Spleen (tissue), 11 donors: ENCODE measurements around the gene SEMA3F. TPM values are rescaled to one million over a fixed set of nuclear protein-coding genes. Genes with fewer than 3 reads are reported as not detected.
A peak's percentile ranks its signal among the peaks of the same experiment; 100 is the strongest.

Source experiments
- DNase-seq: peaks from one replicate; pipeline ENCODE4 v3.0.0-alpha.2; 2020
- H3K27ac ChIP-seq, 8 donors: fragments of 200-600 bp; sonication (generic) in 7 of 8; 1 replicate in 4 of 8; 2 replicates in 4 of 8; pipeline versions ENCODE4 v1.5.0 to v1.8.0; 2016 to 2021; ENCODE audit warnings: inconsistent platforms in 4 of 8, mild to moderate bottlenecking in 4 of 8, moderate library complexity in 1 of 8
- H3K27me3 ChIP-seq, 7 donors: fragments of 200-600 bp; sonication (generic) in 6 of 7; replicated peaks in 1 of 7; 1 replicate in 4 of 7; 2 replicates in 3 of 7; pipeline versions ENCODE4 v1.5.0 to v1.8.0; 2016 to 2021; ENCODE audit warnings: inconsistent platforms in 3 of 7, mild to moderate bottlenecking in 1 of 7
- H3K36me3 ChIP-seq, 6 donors: fragments of 200-600 bp; sonication (generic) in 5 of 6; 1 replicate in 4 of 6; 2 replicates in 2 of 6; pipeline versions ENCODE4 v1.5.0 to v1.8.0; 2016 to 2021; ENCODE audit warnings: inconsistent platforms in 2 of 6
- H3K4me1 ChIP-seq, 6 donors: fragments of 200-600 bp; sonication (generic) in 5 of 6; 1 replicate in 3 of 6; 2 replicates in 3 of 6; pipeline versions ENCODE4 v1.5.0 to v1.8.0; 2016 to 2021; ENCODE audit warnings: inconsistent platforms in 3 of 6
- H3K4me3 ChIP-seq, 8 donors: fragments of 200-600 bp; sonication (generic) in 7 of 8; 1 replicate in 4 of 8; 2 replicates in 4 of 8; pipeline versions ENCODE4 v1.5.0 to v1.8.0; 2016 to 2021; ENCODE audit warnings: inconsistent platforms in 4 of 8, mild to moderate bottlenecking in 4 of 8, moderate library complexity in 2 of 8
- H3K9me3 ChIP-seq, 8 donors: fragments of 200-600 bp; sonication (generic) in 7 of 8; 1 replicate in 4 of 8; 2 replicates in 4 of 8; pipeline versions ENCODE4 v1.5.0 to v1.8.0; 2016 to 2021; ENCODE audit warnings: inconsistent platforms in 4 of 8
- CTCF ChIP-seq, 11 experiments: fragments of 200-600 bp in 7 of 11; fragments of 450-650 bp in 4 of 11; sonication (generic) in 4 of 11; IDR thresholded peaks in 8 of 11; conservative IDR thresholded peaks in 3 of 11; 1 replicate in 7 of 11; 2 replicates in 4 of 11; pipeline versions ENCODE4 v1.4.0 to v1.8.0; 2016 to 2021; ENCODE audit warnings: antibody characterized with exemption in 11 of 11, inconsistent platforms in 4 of 11, mild to moderate bottlenecking in 1 of 11
- POLR2A ChIP-seq, 3 donors: fragments of 450-650 bp; IDR thresholded peaks; one replicate each; pipeline ENCODE4 v1.5.1; 2017; ENCODE audit warnings: antibody characterized with exemption in 3 of 3, mild to moderate bottlenecking in 1 of 3
- POLR2AphosphoS5 ChIP-seq, 3 donors: sonication (generic); formaldehyde crosslinking; IDR thresholded peaks; one replicate each; pipeline ENCODE4 v1.5.1; 2017; ENCODE audit warnings: antibody characterized with exemption in 3 of 3
- WGBS, 5 donors: extraction: QIAGEN DNeasy Blood & Tissue Kit in 3 of 5; methylation state at CpG; one replicate each; pipeline versions ENCODE4 v1.1.5 to v1.1.7; 2013 to 2018; 5-methylcytosine and 5-hydroxymethylcytosine counted together
- intact Hi-C: fragments of 100-400 bp; cut with DNase I; formaldehyde crosslinking; loops from one replicate; pipeline ENCODE4 v1.15.0; 2023; ENCODE audit warnings: low total_unique reads
- polyA plus RNA-seq, 3 donors: library from polyadenylated mRNA; stranded (reverse); fragments of 200-250 nt; gene quantifications; one replicate each; pipeline ENCODE4 v1.2.1, GENCODE V29; 2013
- total RNA-seq, 7 donors: library from RNA; depleted of rRNA in 3 of 7; stranded (reverse); fragments of >200 nt in 3 of 7; fragmentation: NEBNext Ultra II Directional in 4 of 7; extraction: Animal tissue kit (Norgen Biotek cat#: 25700) in 4 of 7; gene quantifications; one replicate each; pipeline versions ENCODE4 v1.1.0 to v1.2.1, GENCODE V29; 2016 to 2021
- donor health status: healthy with polysubstance abuse.
- donor health status: DM: no; HTN: no; CAD: no; lungs with moderate emphysema.
- donor health status: DM: no; HTN: no; CAD: no.
- donor health status: Bipolar disorder and iron deficiency.
- donor health status: healthy.
- donor health status: DM: no; HTN: no; CAD: no.
- donor health status: DM: yes; HTN: yes; CAD: no.

The SEMA3F gene
- total and polyA plus RNA-seq, 10 donors = 16.9 to 205 (median 77.9) TPM

GRCh38 chr3:50203809-50204803, 49.0 kb downstream of the SEMA3F start:
- peaks cover 11 to 22% (median 16%) of the 10 kb centered on the region in 6 donors for H3K4me1 ChIP-seq
- intact Hi-C loops = no loop called here
- peak overlapping the region in 1 of 8 donors; percentile 60 for H3K4me3 ChIP-seq
- H3K27me3 ChIP-seq = peaks cover 0 to 91% (median 60%) of the 10 kb centered on the region in 7 donors
- H3K27ac ChIP-seq = no peak overlapping the region
- no peaks in the 10 kb centered on the region for H3K9me3 ChIP-seq
- DNase-seq = no peak
- H3K36me3 ChIP-seq = no peaks in the 10 kb centered on the region
- 57 to 73% (median 68%) methylated on average over 12 of the region's 12 CpGs for WGBS, 5 donors
- no peak for TF ChIP-seq POLR2A (IDR thresholded peaks at IDR 0.05)
- TF ChIP-seq POLR2AphosphoS5 (IDR thresholded peaks at IDR 0.05) = no peak
- TF ChIP-seq CTCF (IDR thresholded peaks at IDR 0.05 in 8 of 11, conservative IDR thresholded peaks at IDR 0.05 in 3 of 11) = no peak

GRCh38 chr3:50204804-50205412, 49.8 kb downstream of the SEMA3F start, which contains the start of gene SLC38A3:
Gene SLC38A3 (plus strand): TSS chr3:50205271. CDS start chr3:50214200, 8,929 bp downstream.
- Histone ChIP-seq H3K27ac (no peak within 1 kb of the TSS), H3K36me3 (no peaks in the 10 kb centered on the region), H3K4me1 (peaks cover 11 to 22% (median 16%) of the 10 kb centered on the region in 6 donors), H3K4me3 (peak within 1 kb of the TSS; percentile 4 to 60 (median 25)), H3K27me3 (peaks cover 0 to 84% (median 52%) of the 10 kb centered on the region in 7 donors), H3K9me3 (no peaks in the 10 kb centered on the region)
- TF ChIP-seq POLR2A (IDR thresholded peaks at IDR 0.05) (no peak), POLR2AphosphoS5 (IDR thresholded peaks at IDR 0.05) (no peak), CTCF (IDR thresholded peaks at IDR 0.05 in 8 of 11, conservative IDR thresholded peaks at IDR 0.05 in 3 of 11) (no peak)
- 3 to 28% (median 4%) methylated on average over 5 to 41 of the region's 41 CpGs for WGBS, 5 donors
- no peak for DNase-seq
- intact Hi-C loops = no loop called here

DNA sequence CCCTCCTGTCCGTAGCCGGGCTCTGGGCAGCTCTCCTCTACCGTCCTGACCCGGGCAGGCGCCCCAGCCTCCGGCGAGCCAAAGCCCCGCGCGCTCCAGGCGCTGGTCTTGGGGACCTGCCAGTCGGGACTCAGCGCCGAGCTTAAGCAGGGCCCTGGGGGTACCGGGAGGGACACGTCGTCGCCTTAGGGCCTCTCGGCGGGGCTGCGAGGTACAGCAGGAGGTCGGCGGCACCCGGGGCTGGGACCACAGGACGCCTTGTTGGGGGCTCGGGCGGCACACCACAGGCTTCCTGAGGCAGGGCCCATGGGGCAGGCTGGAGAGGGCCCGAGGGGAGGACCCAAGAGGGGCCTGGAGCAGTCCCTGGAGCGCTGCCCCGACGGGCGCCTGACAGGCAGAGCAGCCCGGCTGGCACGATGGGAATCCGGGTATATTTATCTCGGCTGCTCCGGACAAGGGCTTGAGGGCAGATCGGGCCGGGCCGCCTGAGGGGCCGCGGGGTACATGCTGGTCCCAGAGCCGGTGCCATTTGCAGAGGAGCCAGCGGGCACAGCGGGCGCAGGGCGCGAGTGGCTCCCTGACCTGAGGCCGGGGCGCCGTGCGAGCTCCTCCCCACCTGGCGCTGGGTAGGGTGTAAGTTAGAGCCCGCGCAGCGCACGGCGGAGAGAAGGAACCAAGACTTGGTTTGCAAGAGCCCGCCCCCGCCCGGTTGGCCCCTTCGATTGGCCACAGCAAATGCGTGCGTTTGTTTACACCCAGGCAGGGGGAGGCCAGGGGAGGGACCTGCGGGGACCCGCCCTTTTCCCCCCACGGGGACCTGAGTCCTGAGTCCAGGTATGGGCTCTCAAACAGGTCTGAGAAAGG, 50.5 kb downstream of the SEMA3F start:
- peaks cover 0 to 79% (median 50%) of the 10 kb centered on the region in 7 donors for H3K27me3 ChIP-seq

More for the DNA sequence above, 50.5 kb downstream of the SEMA3F start:
- WGBS, 5 donors = 1 to 6% (median 2%) methylated on average over 42 to 67 of the region's 67 CpGs
- no peak for DNase-seq
- Histone ChIP-seq H3K4me1 (peaks cover 11 to 22% (median 16%) of the 10 kb centered on the region in 6 donors), H3K9me3 (no peaks in the 10 kb centered on the region), H3K4me3 (peak overlapping the region; percentile 4 to 60 (median 25)), H3K27ac (no peak overlapping the region), H3K36me3 (no peaks in the 10 kb centered on the region)
- no peak for TF ChIP-seq POLR2AphosphoS5 (IDR thresholded peaks at IDR 0.05)
- no peak for TF ChIP-seq CTCF (IDR thresholded peaks at IDR 0.05 in 8 of 11, conservative IDR thresholded peaks at IDR 0.05 in 3 of 11)
- TF ChIP-seq POLR2A (IDR thresholded peaks at IDR 0.05) = no peak
- intact Hi-C loops = no loop called here
